Fibroblast of pulmonary artery (primary cell): ENCODE results near the gene CA5A.
"Not testable (repeated sequence)": the region's sequence is repeated elsewhere in the genome, so short reads cannot be mapped to it uniquely, and the experiment has no call there.

Experiments used
- DNase-seq: peaks from one replicate; pipeline ENCODE4 v3.0.0-alpha.2; 2010; ENCODE audit warnings: low read depth
- H3K4me3 ChIP-seq: replicated peaks from 2 replicates; pipeline ENCODE4 v1.5.1; 2011; ENCODE audit warnings: low read depth, mild to moderate bottlenecking, control low read depth, low read length, moderate library complexity
- TF ChIP-seq, protein P1 (sequence below): IDR thresholded peaks from 2 replicates; pipeline ENCODE4 v1.5.1; 2011; ENCODE audit warnings: mild to moderate bottlenecking, control low read depth, low read length, inconsistent platforms; ENCODE audit errors: missing control alignments

CA5A gene

DNA sequence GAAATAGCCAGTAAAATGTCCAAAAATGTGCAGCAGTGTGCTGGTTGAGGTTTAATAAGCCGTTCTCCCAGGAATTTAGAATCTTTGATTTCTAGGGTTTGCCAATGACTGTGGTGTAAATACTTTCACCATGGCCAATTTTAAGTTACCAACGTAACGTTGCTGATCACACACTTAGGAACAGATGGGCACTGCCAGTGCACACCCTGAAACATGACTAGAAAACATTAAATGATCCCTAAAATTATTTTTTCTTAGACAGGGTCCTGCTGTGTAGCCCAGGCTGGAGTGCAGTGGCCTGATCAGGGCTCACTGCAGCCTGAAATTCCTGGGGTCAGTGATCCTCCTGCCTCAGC lies 3.2 kb downstream of the CA5A start:
- DNase-seq, result no peak
- H3K4me3 ChIP-seq, result no peak overlapping the region
- TF ChIP-seq, protein P1, sequence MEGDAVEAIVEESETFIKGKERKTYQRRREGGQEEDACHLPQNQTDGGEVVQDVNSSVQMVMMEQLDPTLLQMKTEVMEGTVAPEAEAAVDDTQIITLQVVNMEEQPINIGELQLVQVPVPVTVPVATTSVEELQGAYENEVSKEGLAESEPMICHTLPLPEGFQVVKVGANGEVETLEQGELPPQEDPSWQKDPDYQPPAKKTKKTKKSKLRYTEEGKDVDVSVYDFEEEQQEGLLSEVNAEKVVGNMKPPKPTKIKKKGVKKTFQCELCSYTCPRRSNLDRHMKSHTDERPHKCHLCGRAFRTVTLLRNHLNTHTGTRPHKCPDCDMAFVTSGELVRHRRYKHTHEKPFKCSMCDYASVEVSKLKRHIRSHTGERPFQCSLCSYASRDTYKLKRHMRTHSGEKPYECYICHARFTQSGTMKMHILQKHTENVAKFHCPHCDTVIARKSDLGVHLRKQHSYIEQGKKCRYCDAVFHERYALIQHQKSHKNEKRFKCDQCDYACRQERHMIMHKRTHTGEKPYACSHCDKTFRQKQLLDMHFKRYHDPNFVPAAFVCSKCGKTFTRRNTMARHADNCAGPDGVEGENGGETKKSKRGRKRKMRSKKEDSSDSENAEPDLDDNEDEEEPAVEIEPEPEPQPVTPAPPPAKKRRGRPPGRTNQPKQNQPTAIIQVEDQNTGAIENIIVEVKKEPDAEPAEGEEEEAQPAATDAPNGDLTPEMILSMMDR, result no peak

DNA sequence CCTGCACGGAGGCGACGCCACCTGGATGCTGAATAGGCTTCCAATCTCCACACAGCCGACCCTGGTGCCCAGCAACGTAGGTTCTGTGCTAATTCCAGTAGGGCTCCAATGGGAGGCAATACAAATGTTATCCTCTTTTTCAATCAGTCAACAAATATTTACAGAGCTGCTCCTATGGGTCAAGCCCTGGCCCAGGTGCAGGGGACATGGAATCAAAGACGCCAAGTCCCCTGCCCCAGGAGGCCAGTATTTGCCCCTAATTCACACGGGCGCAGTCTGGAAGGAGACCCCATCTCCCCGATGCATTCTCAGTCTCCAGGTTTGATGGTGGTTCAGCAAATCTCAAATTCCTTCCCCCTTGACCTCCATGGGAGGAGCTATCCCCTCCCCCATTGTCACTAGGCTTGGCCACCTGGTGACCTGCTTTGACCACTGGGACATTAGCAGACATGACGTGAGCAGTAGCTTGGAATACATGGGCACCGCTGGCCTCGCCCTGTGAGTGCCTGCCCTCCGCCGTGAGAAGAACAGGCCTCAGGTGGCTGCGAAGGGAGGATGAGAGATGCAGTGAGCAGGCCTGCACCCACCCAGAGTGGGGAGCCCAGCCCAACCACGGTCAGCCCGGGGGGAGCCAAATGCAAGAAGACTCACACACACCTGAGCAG lies 3.7 kb downstream of the CA5A start:
- not testable (repeated sequence) for DNase-seq, H3K4me3 ChIP-seq

- TF ChIP-seq, protein P1, result no peak
- peak; percentile 92 for DNase-seq
- H3K4me3 ChIP-seq, result no peak overlapping the region
Observed at GRCh38 chr16:87931504-87931903, 4.8 kb downstream of the CA5A start.

DNA sequence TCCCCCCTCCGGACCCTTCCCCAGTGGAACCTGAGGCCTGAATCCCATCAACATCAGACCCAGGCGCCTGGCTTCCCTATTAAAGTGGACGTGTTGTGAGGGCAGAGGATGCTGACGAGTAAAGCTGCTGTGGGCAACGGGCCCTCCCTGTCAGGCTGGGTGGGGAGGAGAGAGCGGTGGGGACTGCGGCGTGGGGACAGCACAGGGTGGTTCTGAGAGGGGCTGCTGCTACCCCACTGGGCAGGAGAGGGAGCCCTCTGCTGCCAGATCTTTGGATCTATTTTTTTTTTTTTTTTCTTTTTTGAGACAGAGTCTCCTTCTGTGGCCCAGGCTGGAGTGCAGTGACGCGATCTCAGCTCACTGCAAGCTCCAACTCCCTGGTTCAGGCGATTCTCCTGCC lies 5.9 kb downstream of the CA5A start:
- no peak for DNase-seq
- no peak overlapping the region for H3K4me3 ChIP-seq
- TF ChIP-seq, protein P1, result peak; percentile 31

DNA sequence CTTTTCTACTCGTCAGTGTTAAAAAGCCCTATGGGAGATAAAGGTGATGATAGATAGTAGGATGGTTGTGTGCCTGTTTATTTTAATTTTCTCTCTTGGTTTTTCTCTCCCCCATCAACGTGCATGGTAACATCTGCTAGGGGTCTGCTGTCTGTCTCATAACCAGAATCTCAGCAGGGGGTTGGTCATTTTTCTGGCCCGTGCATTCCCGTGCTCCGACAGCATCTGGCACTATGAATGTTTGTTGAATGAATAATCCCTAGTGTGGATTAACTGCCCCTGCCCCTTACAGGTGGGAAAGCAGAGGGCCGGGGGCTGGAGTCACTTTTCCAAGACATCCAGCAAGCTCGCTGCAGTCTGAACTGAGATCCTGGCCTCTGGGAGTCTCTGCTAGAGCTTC lies 6.3 kb downstream of the CA5A start:
- DNase-seq, result no peak
- TF ChIP-seq, protein P1, result no peak
- no peak overlapping the region for H3K4me3 ChIP-seq

- TF ChIP-seq, protein P1, result no peak
- DNase-seq, result no peak
Observed at GRCh38 chr16:87927195-87927562, 9.2 kb downstream of the CA5A start.

DNA sequence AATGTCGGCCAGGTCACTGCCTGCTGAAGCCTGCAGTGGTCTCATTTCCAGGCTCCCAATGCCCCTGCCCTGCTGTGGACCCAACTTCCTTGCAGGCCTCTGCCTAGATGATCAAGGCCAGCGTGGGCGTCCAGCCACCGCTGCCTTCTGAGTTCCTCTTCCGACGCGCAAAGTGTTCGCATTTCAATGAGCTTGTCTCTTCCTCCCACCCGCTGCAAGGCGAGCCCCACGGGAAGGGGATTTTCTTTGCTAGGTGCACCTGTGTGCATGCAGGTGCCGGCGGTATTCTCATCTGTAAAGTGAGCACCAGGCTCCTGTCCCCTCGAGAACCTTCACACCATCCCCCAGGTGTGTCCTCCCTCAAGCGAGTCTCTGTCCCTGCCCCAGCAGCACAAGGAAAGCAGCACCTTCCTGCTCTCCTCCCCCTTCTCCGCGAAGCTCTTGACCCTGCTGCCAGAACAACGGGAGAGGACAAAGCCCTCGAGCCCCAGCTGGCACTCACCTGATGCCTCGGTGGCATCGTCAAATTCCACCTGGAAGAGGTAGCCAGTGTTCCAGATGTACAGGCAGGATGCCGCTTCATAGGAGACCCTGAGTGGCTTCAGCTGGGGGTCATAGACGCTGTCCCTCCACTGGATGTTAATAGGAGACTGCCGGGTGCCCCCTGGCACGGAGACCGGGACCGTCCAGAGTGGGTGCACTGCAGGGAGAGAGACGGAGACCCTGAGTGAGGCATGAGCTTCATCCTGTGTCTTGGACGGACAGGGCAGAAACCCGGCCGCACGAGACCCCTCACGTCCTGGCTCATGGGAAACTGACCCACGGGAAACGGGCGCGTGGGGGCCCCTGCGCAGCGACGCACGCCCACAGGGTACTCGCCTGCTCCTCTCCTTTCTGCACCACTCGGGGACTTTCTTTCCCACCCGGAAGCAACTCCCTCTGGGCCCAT lies 9.8 kb downstream of the CA5A start:
- DNase-seq, result no peak
- TF ChIP-seq, protein P1, result no peak
- H3K4me3 ChIP-seq, result no peak overlapping the region

More at GRCh38 chr16:87927195-87927562, 9.2 kb downstream of the CA5A start:
- no peak overlapping the region for H3K4me3 ChIP-seq
